ENCODE data around the gene MGMT. TPM values are rescaled to one million over a fixed set of nuclear protein-coding genes. Genes with fewer than 3 reads are reported as not detected.

Gene MGMT
- total and polyA plus RNA-seq, 4 experiments from 2014 or later: 18.5 to 31.3 (median 24.4) TPM

DNA sequence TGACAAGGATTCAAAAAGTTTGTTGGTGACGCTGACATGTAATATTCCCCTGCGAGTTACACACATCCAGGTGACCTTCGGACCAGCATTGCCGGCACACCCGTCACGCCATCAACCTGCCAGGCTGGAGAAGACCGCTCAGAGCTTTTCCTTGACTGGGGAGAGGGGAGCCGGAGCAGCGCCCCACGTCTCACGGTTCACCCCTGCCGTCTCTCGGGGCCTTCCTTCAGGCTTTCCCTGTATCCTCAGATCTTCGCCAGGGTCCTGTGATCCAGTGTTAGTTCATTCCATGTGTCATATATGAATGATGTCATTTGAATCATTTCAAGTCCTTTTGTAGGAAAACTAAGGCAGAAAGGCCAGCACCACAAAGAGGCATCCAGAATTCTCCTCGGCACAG is 127.8 kb downstream of the MGMT start:
- peaks cover 2 to 72% (median 48%) of the 10 kb centered on the region in 8 donors for H3K9me3 Mint-ChIP-seq
- H3K4me3 Mint-ChIP-seq: no peak overlapping the region
- H3K4me1 ChIP-seq (ENCODE audit: insufficient read depth, low read length): no peaks in the 10 kb centered on the region
- H3K4me1 Mint-ChIP-seq: peaks cover 0 to 2% (median 0%) of the 10 kb centered on the region in 4 donors
- no peaks in the 10 kb centered on the region for H3K36me3 ChIP-seq (ENCODE audit: insufficient read depth, low read length)
- H3K4me3 ChIP-seq (ENCODE audit: low read length in 2 of 2): no peak overlapping the region
- H3K9me3 ChIP-seq (ENCODE audit: control insufficient read depth in 1 of 2, low read length in 2 of 2): no peaks in the 10 kb centered on the region
- POLR2A ChIA-PET (ENCODE audit: partially characterized antibody): no interaction called here
- H3K27ac ChIP-seq (ENCODE audit: low read depth, low read length): no peak overlapping the region
- intact Hi-C loops (cut with micrococcal nuclease): no loop called here
- no peak overlapping the region for H3K27ac Mint-ChIP-seq
- CTCF ChIA-PET (ENCODE audit: partially characterized antibody): no interaction called here
- H3K27me3 ChIP-seq (ENCODE audit: insufficient read depth, low read length): no peaks in the 10 kb centered on the region
- H3K36me3 Mint-ChIP-seq: peaks cover 44 to 71% of the 10 kb centered on the region in 2 donors
- DNase-seq: no peak
- no peaks in the 10 kb centered on the region for H3K27me3 Mint-ChIP-seq

DNA sequence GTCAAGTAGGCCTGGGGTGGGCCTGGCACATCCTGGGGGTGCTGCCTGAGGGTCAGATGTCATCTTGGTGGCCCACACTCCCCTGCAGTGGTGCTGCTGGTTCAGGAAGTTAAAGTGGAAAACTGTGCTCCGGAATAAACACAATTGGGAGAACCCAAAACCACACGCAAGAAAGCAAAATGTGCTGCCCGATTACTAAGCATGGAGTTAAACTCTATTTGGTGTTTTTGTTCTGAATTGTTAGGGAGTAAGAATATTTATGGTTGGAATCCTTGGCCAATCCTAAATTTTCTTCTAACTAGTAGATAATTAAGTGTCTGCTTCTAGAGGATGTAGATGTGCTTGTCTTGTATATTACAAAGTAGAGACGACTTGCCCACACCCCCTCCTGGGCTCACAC is 131.4 kb downstream of the MGMT start:
- intact Hi-C loops (cut with micrococcal nuclease): no loop called here
- Mint-ChIP-seq H3K4me3 (no peak overlapping the region), H3K4me1 (peaks cover 0 to 2% (median 0%) of the 10 kb centered on the region in 4 donors), H3K36me3 (peaks cover 34 to 59% of the 10 kb centered on the region in 2 donors), H3K27me3 (no peaks in the 10 kb centered on the region), H3K9me3 (peaks cover 2 to 50% (median 29%) of the 10 kb centered on the region in 8 donors), H3K27ac (no peak overlapping the region)
- no peak overlapping the region for H3K4me3 ChIP-seq (ENCODE audit: low read length in 2 of 2)
- POLR2A ChIA-PET (ENCODE audit: partially characterized antibody): no interaction called here
- H3K4me1 ChIP-seq (ENCODE audit: insufficient read depth, low read length): no peaks in the 10 kb centered on the region
- no peak overlapping the region for H3K27ac ChIP-seq (ENCODE audit: low read depth, low read length)
- H3K9me3 ChIP-seq (ENCODE audit: control insufficient read depth in 1 of 2, low read length in 2 of 2): no peaks in the 10 kb centered on the region
- H3K36me3 ChIP-seq (ENCODE audit: insufficient read depth, low read length): no peaks in the 10 kb centered on the region
- H3K27me3 ChIP-seq (ENCODE audit: insufficient read depth, low read length): no peaks in the 10 kb centered on the region
- CTCF ChIA-PET (ENCODE audit: partially characterized antibody): no interaction called here
- no peak for DNase-seq

DNA sequence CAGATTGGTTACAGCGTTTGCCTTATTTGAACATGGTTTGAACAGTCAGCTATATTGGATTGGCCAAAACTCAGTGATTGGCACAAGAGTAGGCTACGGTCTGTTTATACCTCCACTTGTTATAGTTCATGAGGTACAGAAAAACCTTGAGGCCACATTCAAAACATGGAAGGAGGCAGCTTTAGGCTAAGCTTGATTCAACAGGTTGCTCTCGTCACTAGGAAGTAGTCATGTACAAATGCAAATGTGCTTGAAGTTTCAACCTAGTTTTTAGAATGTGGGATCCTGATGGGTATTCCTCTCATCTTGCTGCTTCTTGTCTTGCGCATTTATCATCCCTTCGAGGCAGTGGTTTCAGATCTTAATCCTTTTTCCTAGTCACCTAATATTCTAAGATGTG is 132.1 kb downstream of the MGMT start:
- ChIA-PET CTCF (ENCODE audit: partially characterized antibody) (no interaction called here), POLR2A (ENCODE audit: partially characterized antibody) (no interaction called here)
- H3K9me3 Mint-ChIP-seq: peaks cover 2 to 43% (median 22%) of the 10 kb centered on the region in 8 donors
- H3K4me3 Mint-ChIP-seq: no peak overlapping the region
- H3K4me1 Mint-ChIP-seq: peaks cover 0 to 2% (median 0%) of the 10 kb centered on the region in 4 donors
- H3K27me3 Mint-ChIP-seq: no peaks in the 10 kb centered on the region
- intact Hi-C loops (cut with micrococcal nuclease): no loop called here
- Histone ChIP-seq H3K4me1 (ENCODE audit: insufficient read depth, low read length) (no peaks in the 10 kb centered on the region), H3K9me3 (ENCODE audit: control insufficient read depth in 1 of 2, low read length in 2 of 2) (no peaks in the 10 kb centered on the region), H3K36me3 (ENCODE audit: insufficient read depth, low read length) (no peaks in the 10 kb centered on the region), H3K4me3 (ENCODE audit: low read length in 2 of 2) (no peak overlapping the region), H3K27ac (ENCODE audit: low read depth, low read length) (no peak overlapping the region), H3K27me3 (ENCODE audit: insufficient read depth, low read length) (no peaks in the 10 kb centered on the region)
- no peak for DNase-seq
- H3K27ac Mint-ChIP-seq: no peak overlapping the region
- peaks cover 32 to 56% of the 10 kb centered on the region in 2 donors for H3K36me3 Mint-ChIP-seq

DNA sequence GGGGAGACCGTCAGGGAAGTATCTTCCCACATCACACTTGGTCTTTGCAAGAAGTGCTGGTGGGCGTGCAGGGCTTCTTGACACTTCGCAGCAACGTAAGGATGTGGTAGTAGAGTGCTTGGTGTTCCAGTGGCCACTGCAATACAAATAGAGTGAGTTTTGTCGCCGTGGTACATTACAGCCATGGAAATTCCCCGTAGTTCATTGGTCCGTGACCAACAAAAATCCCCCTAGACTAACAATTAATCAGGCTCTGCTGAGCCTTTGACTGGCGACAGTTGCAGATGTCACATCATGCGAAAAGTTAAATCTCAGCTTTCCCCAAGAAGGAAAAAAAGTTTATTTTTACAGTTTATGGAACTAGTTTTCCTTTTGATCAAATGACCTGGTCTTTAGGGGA is 134.7 kb downstream of the MGMT start:
- H3K27ac ChIP-seq (ENCODE audit: low read depth, low read length): no peak overlapping the region
- H3K36me3 ChIP-seq (ENCODE audit: insufficient read depth, low read length): no peaks in the 10 kb centered on the region
- no peak for DNase-seq
- Mint-ChIP-seq H3K27ac (no peak overlapping the region), H3K9me3 (peaks cover 2 to 34% (median 5%) of the 10 kb centered on the region in 8 donors), H3K36me3 (peaks cover 25 to 58% of the 10 kb centered on the region in 2 donors), H3K4me1 (peaks cover 0 to 3% (median under 1%) of the 10 kb centered on the region in 4 donors), H3K4me3 (no peak overlapping the region), H3K27me3 (no peaks in the 10 kb centered on the region)
- no peaks in the 10 kb centered on the region for H3K9me3 ChIP-seq (ENCODE audit: control insufficient read depth in 1 of 2, low read length in 2 of 2)
- intact Hi-C loops (cut with micrococcal nuclease): no loop called here
- no peaks in the 10 kb centered on the region for H3K4me1 ChIP-seq (ENCODE audit: insufficient read depth, low read length)
- H3K4me3 ChIP-seq (ENCODE audit: low read length in 2 of 2): no peak overlapping the region
- H3K27me3 ChIP-seq (ENCODE audit: insufficient read depth, low read length): no peaks in the 10 kb centered on the region
- ChIA-PET POLR2A (ENCODE audit: partially characterized antibody) (no interaction called here), CTCF (ENCODE audit: partially characterized antibody) (no interaction called here)

DNA sequence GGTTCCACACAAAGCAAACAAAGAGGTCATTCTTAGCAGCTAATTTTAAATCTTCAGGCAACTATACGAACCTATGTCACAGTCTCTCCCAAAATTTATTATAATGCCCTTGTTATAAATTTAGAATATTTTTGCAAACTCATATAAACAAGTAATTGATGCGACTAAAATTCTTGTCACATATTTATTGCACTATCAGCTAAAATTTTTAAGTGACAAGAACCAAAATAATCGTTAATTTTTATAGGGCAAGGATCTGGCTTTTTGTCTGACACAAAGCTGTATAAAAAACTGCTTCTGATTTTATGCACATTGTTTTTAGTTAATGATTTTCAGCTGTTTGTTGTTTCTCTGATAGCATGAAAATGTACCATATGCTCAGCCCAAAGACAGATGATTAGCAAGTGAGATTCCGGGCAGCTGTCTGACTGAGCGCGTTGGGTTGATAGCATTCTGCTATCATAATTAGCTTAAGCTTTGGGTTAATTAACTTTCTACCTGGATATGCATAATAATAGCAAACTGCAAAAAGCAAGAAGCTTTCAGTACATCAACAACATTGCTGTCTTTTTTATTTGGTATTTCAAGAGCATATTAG is 136.0 kb downstream of the MGMT start:
- Histone ChIP-seq H3K4me1 (ENCODE audit: insufficient read depth, low read length) (no peaks in the 10 kb centered on the region), H3K36me3 (ENCODE audit: insufficient read depth, low read length) (no peaks in the 10 kb centered on the region), H3K27me3 (ENCODE audit: insufficient read depth, low read length) (no peaks in the 10 kb centered on the region), H3K27ac (ENCODE audit: low read depth, low read length) (no peak overlapping the region), H3K4me3 (ENCODE audit: low read length in 2 of 2) (no peak overlapping the region), H3K9me3 (ENCODE audit: control insufficient read depth in 1 of 2, low read length in 2 of 2) (no peaks in the 10 kb centered on the region)
- Mint-ChIP-seq H3K9me3 (peaks cover 0 to 32% (median 5%) of the 10 kb centered on the region in 8 donors), H3K36me3 (peaks cover 32 to 60% of the 10 kb centered on the region in 2 donors), H3K27me3 (no peaks in the 10 kb centered on the region), H3K4me1 (peaks cover 0 to 4% (median under 1%) of the 10 kb centered on the region in 4 donors), H3K4me3 (no peak overlapping the region), H3K27ac (peak overlapping the region in 1 of 7 donors; percentile 23)
- no peak for DNase-seq
- intact Hi-C loops (cut with micrococcal nuclease): no loop called here
- POLR2A ChIA-PET (ENCODE audit: partially characterized antibody): no interaction called here
- CTCF ChIA-PET (ENCODE audit: partially characterized antibody): no interaction called here

DNA sequence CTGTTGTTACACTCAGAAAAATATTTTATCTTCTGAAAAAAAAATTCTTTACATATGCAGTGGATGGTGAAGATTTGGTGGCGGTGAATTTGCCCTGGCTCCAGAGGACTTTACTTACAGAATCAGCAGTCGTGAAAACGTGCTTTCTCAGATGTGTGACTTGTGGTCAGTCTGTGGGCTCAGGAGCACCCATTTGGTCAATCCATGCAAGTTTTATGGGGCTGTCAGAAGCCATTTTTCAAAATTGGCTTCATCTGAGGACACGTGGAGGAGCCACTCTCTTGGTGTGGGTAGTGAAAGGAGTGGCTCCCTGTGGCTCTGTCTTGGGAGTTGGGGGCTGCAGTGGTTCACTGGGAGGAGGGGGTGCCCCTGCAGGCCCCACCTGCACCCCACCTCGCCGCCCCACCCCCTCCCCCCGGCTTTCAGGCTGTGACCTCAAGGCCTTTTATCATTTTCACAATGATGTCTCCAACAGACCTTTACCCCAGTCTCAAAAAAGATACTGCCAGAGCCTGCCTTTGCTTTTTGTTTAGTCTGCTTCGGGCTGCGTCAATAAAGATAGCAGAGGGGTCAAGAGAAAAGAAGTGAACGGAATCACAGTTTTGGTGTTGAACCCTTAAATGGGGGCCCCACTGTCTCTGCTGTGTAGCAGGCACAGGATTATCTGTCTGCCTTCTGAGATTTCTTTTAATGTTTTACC is 137.4 kb downstream of the MGMT start:
- peaks cover 31 to 53% of the 10 kb centered on the region in 2 donors for H3K36me3 Mint-ChIP-seq

DNA sequence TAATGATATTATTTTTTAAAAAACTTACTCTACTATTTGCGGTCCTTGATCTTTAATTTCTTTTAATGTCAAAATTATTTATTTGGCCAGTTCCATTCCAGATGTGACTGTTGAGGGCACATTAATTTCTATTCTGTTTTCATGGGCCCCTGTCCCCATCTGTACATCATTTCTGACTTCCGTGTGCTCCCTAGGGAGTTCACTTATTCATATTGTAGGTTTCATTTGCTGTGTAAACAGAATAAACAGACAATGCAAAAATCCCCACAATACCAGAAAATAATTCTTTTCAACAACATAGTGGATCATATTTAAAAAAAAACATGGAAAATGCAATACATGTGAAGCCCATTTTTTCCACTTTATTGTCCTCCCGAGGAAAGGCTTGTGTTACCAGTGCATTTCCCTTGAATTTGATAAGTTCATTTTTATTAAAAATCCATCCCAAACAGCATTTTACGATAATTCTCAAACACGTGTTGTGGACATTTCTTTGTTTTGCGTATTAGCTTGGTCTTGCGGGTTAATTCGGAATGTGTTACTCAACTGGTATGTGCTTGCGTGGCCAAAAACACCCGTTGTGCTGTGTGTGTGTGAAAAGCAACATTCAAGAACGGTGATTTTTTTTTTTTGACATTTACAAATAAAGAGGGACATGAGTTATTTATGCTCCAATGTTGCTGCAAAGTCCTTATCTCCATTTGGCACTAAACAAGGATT is 138.4 kb downstream of the MGMT start:
- H3K9me3 Mint-ChIP-seq: peaks cover 0 to 19% (median 3%) of the 10 kb centered on the region in 8 donors
- DNase-seq: no peak
- H3K27ac ChIP-seq (ENCODE audit: low read depth, low read length): no peak overlapping the region

More for the DNA sequence above, 137.4 kb downstream of the MGMT start:
- Histone ChIP-seq H3K4me1 (ENCODE audit: insufficient read depth, low read length) (no peaks in the 10 kb centered on the region), H3K36me3 (ENCODE audit: insufficient read depth, low read length) (no peaks in the 10 kb centered on the region), H3K27me3 (ENCODE audit: insufficient read depth, low read length) (no peaks in the 10 kb centered on the region), H3K9me3 (ENCODE audit: control insufficient read depth in 1 of 2, low read length in 2 of 2) (no peaks in the 10 kb centered on the region), H3K4me3 (ENCODE audit: low read length in 2 of 2) (no peak overlapping the region), H3K27ac (ENCODE audit: low read depth, low read length) (no peak overlapping the region)
- Mint-ChIP-seq H3K27me3 (no peaks in the 10 kb centered on the region), H3K4me3 (no peak overlapping the region), H3K27ac (no peak overlapping the region), H3K9me3 (peaks cover 0 to 25% (median 3%) of the 10 kb centered on the region in 8 donors), H3K4me1 (peaks cover 0 to 4% (median under 1%) of the 10 kb centered on the region in 4 donors)
- POLR2A ChIA-PET (ENCODE audit: partially characterized antibody): no interaction called here
- intact Hi-C loops (cut with micrococcal nuclease): no loop called here
- no peak for DNase-seq
- CTCF ChIA-PET (ENCODE audit: partially characterized antibody): no interaction called here

More for the DNA sequence above, 138.4 kb downstream of the MGMT start:
- Mint-ChIP-seq H3K4me3 (no peak overlapping the region), H3K27me3 (no peaks in the 10 kb centered on the region), H3K4me1 (peaks cover 0 to 4% (median under 1%) of the 10 kb centered on the region in 4 donors), H3K27ac (no peak overlapping the region), H3K36me3 (peaks cover 32 to 55% of the 10 kb centered on the region in 2 donors)
- CTCF ChIA-PET (ENCODE audit: partially characterized antibody): no interaction called here
- H3K9me3 ChIP-seq (ENCODE audit: control insufficient read depth in 1 of 2, low read length in 2 of 2): no peaks in the 10 kb centered on the region
- no peak overlapping the region for H3K4me3 ChIP-seq (ENCODE audit: low read length in 2 of 2)
- no peaks in the 10 kb centered on the region for H3K4me1 ChIP-seq (ENCODE audit: insufficient read depth, low read length)
- intact Hi-C loops (cut with micrococcal nuclease): no loop called here
- no peaks in the 10 kb centered on the region for H3K36me3 ChIP-seq (ENCODE audit: insufficient read depth, low read length)
- no peaks in the 10 kb centered on the region for H3K27me3 ChIP-seq (ENCODE audit: insufficient read depth, low read length)
- POLR2A ChIA-PET (ENCODE audit: partially characterized antibody): no interaction called here

Measured in CD4-positive, alpha-beta memory T cell (primary cell).